ENCODE data around the gene ICA1. TPM values are rescaled to one million over a fixed set of nuclear protein-coding genes. Genes with fewer than 3 reads are reported as not detected.

ICA1 gene
- total and polyA plus RNA-seq, 4 donors, result 16.5 to 54.6 (median 30.8) TPM

DNA sequence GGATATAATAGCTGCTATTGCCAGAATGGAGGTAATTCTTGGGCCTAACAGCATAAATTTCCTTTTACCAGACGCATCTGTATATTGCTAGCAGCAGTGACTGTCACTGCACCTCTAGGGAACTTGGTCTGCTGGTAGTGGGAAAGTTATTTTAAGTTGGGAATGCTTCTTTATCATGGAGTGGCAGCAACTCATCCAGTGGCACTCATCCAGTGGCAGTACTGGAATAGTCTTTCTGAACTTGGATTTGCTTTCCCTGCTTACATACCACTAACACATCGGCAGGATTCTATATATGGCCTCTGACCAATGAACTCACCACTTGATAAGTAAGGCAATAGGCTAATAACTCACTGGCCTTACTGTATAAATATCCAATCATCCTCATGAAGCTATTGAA, 22.0 kb upstream of the ICA1 start:
- Histone ChIP-seq H3K4me1 (ENCODE audit: control insufficient read depth in 5 of 5, insufficient read depth in 5 of 5, low read length in 5 of 5) (peaks cover 0 to 25% (median 0%) of the 10 kb centered on the region in 5 donors), H3K4me3 (no peak overlapping the region), H3K9ac (ENCODE audit: insufficient read depth in 1 of 2, low read length in 2 of 2) (no peak overlapping the region), H3K9me3 (ENCODE audit: control insufficient read depth in 4 of 4, insufficient read depth in 3 of 4, low read length in 3 of 4) (no peaks in the 10 kb centered on the region), H3K27me3 (ENCODE audit: control insufficient read depth in 3 of 3, insufficient read depth in 3 of 3, low read length in 2 of 3) (no peaks in the 10 kb centered on the region), H3K27ac (ENCODE audit: low read depth in 1 of 2, low read length in 1 of 2) (peak overlapping the region in 1 of 2 donors; percentile 98), H3K36me3 (ENCODE audit: control insufficient read depth in 4 of 4, insufficient read depth in 4 of 4, low read length in 4 of 4) (no peaks in the 10 kb centered on the region)
- WGBS, 2 donors, result 82% methylated on average over 2 of the region's 2 CpGs
- DNase-seq, result no peak
- TF ChIP-seq, protein P1, sequence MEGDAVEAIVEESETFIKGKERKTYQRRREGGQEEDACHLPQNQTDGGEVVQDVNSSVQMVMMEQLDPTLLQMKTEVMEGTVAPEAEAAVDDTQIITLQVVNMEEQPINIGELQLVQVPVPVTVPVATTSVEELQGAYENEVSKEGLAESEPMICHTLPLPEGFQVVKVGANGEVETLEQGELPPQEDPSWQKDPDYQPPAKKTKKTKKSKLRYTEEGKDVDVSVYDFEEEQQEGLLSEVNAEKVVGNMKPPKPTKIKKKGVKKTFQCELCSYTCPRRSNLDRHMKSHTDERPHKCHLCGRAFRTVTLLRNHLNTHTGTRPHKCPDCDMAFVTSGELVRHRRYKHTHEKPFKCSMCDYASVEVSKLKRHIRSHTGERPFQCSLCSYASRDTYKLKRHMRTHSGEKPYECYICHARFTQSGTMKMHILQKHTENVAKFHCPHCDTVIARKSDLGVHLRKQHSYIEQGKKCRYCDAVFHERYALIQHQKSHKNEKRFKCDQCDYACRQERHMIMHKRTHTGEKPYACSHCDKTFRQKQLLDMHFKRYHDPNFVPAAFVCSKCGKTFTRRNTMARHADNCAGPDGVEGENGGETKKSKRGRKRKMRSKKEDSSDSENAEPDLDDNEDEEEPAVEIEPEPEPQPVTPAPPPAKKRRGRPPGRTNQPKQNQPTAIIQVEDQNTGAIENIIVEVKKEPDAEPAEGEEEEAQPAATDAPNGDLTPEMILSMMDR (IDR thresholded peaks at IDR 0.05; ENCODE audit: control extremely low read depth, extremely low read depth), result no peak
- ATAC-seq (ENCODE audit: insufficient read depth, low FRiP score), result no peak

DNA sequence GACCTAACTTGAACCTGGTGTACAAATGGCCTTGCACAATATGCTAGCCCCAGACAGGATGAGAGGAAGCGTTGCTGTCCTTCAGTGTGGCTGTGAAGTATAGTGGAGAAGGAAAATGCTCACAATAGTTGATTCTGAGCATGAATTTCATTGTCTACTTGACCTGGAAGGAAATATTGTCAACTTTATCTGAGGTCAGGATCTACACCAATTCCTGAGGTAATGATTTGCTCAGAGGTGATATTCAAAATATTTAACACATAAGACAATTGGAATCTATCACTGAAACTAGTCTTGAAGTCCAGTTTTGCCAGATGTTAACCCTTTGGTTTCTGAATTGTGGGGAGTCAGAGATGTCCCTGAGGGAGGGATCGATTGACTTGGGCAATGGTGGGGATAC, 20.9 kb upstream of the ICA1 start:
- H3K27ac ChIP-seq (ENCODE audit: low read depth in 1 of 2, low read length in 1 of 2), result peak overlapping the region in 1 of 2 donors; percentile 98
- no peak overlapping the region for H3K4me3 ChIP-seq
- WGBS, 2 donors, result 63 to 71% methylated on average over 2 of the region's 2 CpGs
- no peaks in the 10 kb centered on the region for H3K36me3 ChIP-seq (ENCODE audit: control insufficient read depth in 4 of 4, insufficient read depth in 4 of 4, low read length in 4 of 4)
- H3K9ac ChIP-seq (ENCODE audit: insufficient read depth in 1 of 2, low read length in 2 of 2), result no peak overlapping the region
- no peaks in the 10 kb centered on the region for H3K27me3 ChIP-seq (ENCODE audit: control insufficient read depth in 3 of 3, insufficient read depth in 3 of 3, low read length in 2 of 3)
- no peak for ATAC-seq (ENCODE audit: insufficient read depth, low FRiP score)
- peaks cover 0 to 25% (median 0%) of the 10 kb centered on the region in 5 donors for H3K4me1 ChIP-seq (ENCODE audit: control insufficient read depth in 5 of 5, insufficient read depth in 5 of 5, low read length in 5 of 5)
- DNase-seq, result no peak
- no peaks in the 10 kb centered on the region for H3K9me3 ChIP-seq (ENCODE audit: control insufficient read depth in 4 of 4, insufficient read depth in 3 of 4, low read length in 3 of 4)
- TF ChIP-seq, protein P1 (IDR thresholded peaks at IDR 0.05; ENCODE audit: control extremely low read depth, extremely low read depth), result no peak

DNA sequence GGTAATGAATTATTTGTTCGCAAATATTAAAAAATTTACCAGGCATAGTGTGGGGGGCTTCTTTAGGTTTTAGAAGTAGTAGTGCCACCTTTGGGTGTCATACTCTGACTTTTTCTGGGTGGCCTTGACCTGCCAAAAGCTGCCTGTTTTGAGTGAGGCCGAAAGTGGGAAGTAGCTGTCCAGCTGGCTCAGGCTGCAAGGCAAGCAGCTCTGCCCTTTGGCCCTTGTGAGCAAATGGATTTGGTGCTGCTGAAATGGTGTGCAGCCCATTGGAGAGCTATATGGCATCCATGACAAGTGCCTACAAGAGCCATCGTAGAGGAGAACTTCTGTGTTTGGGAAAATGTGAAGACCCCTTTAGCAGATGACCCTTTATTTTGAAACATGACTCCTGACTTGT, 20.2 kb upstream of the ICA1 start:
- Histone ChIP-seq H3K36me3 (ENCODE audit: control insufficient read depth in 4 of 4, insufficient read depth in 4 of 4, low read length in 4 of 4) (no peaks in the 10 kb centered on the region), H3K9ac (ENCODE audit: insufficient read depth in 1 of 2, low read length in 2 of 2) (no peak overlapping the region), H3K27me3 (ENCODE audit: control insufficient read depth in 3 of 3, insufficient read depth in 3 of 3, low read length in 2 of 3) (no peaks in the 10 kb centered on the region), H3K9me3 (ENCODE audit: control insufficient read depth in 4 of 4, insufficient read depth in 3 of 4, low read length in 3 of 4) (no peaks in the 10 kb centered on the region), H3K27ac (ENCODE audit: low read depth in 1 of 2, low read length in 1 of 2) (peak overlapping the region in 1 of 2 donors; percentile 30), H3K4me1 (ENCODE audit: control insufficient read depth in 5 of 5, insufficient read depth in 5 of 5, low read length in 5 of 5) (peaks cover 0 to 23% (median 0%) of the 10 kb centered on the region in 5 donors), H3K4me3 (no peak overlapping the region)
- DNase-seq (no peak), ATAC-seq (ENCODE audit: insufficient read depth, low FRiP score) (no peak)
- TF ChIP-seq, protein P1 (IDR thresholded peaks at IDR 0.05; ENCODE audit: control extremely low read depth, extremely low read depth), result no peak
- 78% methylated on average over 3 of the region's 3 CpGs for WGBS, 2 donors

DNA sequence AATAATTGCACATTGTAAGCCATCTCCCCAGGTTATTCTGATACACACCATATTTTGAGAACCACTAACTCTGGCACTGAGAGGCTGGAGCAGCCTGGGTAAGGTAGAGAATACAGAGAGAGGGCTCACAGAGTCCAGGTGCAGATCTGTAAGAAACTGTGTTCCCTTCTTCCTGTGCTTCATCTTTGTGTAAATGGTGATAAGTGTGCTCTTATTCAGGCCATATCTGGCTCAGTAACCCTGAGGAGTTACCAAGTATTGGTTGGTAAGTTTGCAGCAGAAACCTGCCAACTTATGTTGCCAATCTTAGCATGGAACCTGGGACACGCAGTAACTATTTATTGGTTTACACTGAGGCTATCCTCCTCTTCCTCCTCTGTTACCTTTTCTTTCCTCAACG, 16.2 kb upstream of the ICA1 start:
- ATAC-seq (ENCODE audit: insufficient read depth, low FRiP score) (no peak), DNase-seq (no peak)
- WGBS, 2 donors, result 70 to 88% methylated on average over 2 of the region's 2 CpGs
- no peak overlapping the region for H3K4me3 ChIP-seq
- H3K4me1 ChIP-seq (ENCODE audit: control insufficient read depth in 5 of 5, insufficient read depth in 5 of 5, low read length in 5 of 5), result peaks cover 0 to 10% (median 0%) of the 10 kb centered on the region in 5 donors
- no peaks in the 10 kb centered on the region for H3K27me3 ChIP-seq (ENCODE audit: control insufficient read depth in 3 of 3, insufficient read depth in 3 of 3, low read length in 2 of 3)
- no peaks in the 10 kb centered on the region for H3K36me3 ChIP-seq (ENCODE audit: control insufficient read depth in 4 of 4, insufficient read depth in 4 of 4, low read length in 4 of 4)
- no peak overlapping the region for H3K27ac ChIP-seq (ENCODE audit: low read depth in 1 of 2, low read length in 1 of 2)
- no peak overlapping the region for H3K9ac ChIP-seq (ENCODE audit: insufficient read depth in 1 of 2, low read length in 2 of 2)
- H3K9me3 ChIP-seq (ENCODE audit: control insufficient read depth in 4 of 4, insufficient read depth in 3 of 4, low read length in 3 of 4), result no peaks in the 10 kb centered on the region
- TF ChIP-seq, protein P1 (IDR thresholded peaks at IDR 0.05; ENCODE audit: control extremely low read depth, extremely low read depth), result no peak
